Erythroblast (primary cell): ENCODE results near the gene C10orf53.
A peak's percentile ranks its signal among the peaks of the same experiment; 100 is the strongest.

Experiments used
- DNase-seq, 2 experiments: peaks; one replicate each; lab custom pipeline; 2025; lab: John Stamatoyannopoulos, UW
- GATA1 ChIP-seq: IDR thresholded peaks from 2 replicates; pipeline ENCODE4 v1.6.1; 2011; ENCODE audit warnings: low read depth, mild to moderate bottlenecking, control low read depth, low read length, moderate library complexity
- POLR2A ChIP-seq: IDR thresholded peaks from 2 replicates; pipeline ENCODE4 v1.6.1; 2011; ENCODE audit warnings: mild to moderate bottlenecking, low read length

Gene C10orf53

DNA sequence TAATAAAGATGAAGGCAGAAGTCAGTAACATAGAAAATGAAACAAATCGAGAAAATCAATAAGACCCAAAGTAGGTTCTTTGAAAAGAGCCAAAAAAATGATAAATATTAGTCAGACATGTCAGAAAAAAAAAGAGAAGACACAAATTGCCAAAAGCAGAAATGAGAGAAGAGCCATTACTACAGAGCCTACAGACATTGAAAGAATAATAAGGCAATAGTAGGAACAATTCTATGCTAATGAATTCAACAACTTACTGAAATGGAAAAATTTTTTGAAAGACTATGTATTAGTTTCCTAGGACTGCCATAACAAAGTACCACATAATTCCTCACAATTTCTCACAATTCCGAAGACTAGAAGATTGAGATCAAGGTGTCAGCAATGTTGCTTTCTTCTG, 47.1 kb downstream of the C10orf53 start:
- TF ChIP-seq GATA1 (no peak), POLR2A (no peak)
- no peak for DNase-seq

DNA sequence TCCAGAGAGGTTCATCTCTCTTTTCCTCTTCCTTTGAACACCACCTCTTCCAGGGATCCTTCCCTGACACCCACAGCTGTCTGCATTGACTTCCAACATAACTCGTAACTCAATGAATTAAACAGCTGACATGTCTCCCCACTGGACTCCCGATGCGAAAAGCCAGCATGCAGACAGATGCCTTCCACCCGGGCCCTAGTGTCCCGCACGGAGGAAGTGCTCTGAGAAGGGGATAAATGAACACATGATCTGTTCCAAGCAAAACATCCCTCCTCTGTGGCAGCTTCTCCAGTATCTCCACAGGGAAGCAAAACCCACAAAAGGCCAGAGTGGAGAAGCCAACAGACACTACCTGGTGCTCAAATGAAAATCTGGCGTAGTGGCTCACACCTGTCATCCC, 54.4 kb downstream of the C10orf53 start:
- DNase-seq, result no peak
- TF ChIP-seq GATA1 (no peak), POLR2A (no peak)

DNA sequence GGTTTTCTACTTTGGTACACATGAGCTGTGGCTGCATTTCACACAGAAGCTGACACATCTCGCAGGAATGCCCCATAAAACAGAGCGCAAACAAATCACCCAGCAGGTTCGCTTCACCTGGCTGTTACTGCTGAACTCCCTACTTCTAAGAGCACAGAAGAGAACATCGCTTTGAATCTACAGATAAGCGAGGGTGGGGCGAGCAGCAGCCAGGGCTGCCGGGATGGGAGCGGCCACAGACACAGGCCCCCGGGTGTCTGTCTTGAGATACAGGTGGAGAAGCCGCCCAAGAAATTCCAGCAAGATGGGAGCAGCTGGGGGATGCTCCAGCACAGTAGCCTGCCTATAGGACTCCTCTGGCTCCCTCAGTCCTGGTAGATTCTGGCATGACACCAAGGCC, 55.2 kb downstream of the C10orf53 start:
- TF ChIP-seq GATA1, result no peak
- TF ChIP-seq POLR2A, result no peak
- DNase-seq, result no peak

DNA sequence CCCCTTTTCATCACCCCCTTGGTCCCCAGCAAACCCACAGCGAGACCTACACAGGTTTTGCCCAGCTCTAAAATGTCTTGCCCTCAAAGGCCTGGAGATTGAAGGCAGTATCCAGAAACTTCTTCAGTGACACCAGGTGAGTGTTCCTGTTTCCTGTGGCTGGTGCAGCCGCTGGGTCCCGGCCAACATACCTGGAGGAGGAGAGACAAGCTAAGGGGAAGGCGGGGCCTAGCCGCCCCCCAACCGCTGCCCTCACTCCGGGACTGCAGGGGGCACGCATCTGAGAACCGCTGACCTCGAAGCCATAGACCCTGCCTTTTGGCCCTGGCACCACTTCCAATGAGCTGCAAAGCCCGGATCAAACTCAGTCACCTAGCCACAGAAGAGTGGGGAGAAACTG, 55.7 kb downstream of the C10orf53 start:
- no peak for TF ChIP-seq GATA1
- TF ChIP-seq POLR2A, result no peak
- no peak for DNase-seq

DNA sequence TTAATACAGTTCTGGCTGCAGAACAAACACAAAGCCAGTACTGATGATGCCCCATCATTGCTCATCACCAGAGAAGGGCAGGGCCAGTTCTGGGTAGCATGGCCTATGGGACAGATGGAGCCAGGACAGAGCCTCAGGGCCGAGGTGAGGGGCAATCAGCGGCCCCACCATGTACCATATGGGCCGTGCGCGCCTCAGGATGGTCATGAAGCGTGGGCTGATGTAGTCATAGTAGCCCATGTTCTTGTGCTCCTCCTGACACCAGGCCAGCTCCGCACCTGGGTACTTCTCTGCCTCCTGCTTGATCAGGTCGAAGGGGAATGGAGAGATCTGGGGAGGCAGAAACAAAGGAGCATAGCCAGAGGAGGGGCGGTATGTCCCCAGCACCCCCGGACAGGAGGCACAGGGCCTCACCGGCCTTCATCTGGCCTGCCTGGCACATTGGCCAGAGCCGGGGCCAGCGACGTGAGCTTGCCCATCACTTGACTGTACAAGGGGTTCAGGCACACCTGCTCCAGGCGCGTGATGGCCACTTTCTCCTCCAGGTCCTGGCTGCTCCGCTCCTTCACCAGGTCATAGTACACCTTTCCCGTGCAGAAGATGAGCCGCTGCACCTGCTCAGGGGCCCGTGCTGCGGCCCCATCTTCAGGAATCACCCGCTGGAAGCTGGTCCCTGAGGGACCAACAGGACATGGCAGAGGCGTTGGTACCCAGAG, 56.6 kb downstream of the C10orf53 start:
- TF ChIP-seq POLR2A, result no peak
- no peak for TF ChIP-seq GATA1
- DNase-seq, result no peak

DNA sequence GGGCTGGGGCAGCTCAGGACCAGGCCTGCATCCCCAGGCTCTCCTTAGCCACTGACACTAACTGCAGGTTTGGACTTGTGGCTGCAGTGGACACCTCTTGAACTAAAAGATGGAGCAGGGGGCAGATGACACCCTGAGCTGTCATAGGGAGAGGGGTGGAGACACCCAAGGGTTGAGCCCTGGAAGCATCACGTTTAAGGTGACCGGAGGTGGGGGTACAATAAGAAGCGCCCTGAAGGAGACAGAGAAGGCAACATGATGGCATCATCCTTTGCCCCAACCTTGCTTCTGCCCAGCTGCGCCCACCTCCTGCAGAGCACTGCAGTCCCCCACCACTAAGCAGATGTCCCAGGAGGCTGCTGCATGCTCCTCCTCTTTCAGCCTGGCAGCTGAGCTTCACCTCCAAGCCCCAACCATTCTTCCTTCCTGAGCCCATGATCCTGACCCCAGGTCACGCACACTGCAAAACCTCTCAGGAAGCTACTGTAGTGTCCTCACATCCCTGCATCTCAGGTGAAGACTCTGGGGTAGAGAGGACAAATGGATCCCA, 57.2 kb downstream of the C10orf53 start:
- DNase-seq, result no peak
- TF ChIP-seq GATA1 (no peak), POLR2A (no peak)

DNA sequence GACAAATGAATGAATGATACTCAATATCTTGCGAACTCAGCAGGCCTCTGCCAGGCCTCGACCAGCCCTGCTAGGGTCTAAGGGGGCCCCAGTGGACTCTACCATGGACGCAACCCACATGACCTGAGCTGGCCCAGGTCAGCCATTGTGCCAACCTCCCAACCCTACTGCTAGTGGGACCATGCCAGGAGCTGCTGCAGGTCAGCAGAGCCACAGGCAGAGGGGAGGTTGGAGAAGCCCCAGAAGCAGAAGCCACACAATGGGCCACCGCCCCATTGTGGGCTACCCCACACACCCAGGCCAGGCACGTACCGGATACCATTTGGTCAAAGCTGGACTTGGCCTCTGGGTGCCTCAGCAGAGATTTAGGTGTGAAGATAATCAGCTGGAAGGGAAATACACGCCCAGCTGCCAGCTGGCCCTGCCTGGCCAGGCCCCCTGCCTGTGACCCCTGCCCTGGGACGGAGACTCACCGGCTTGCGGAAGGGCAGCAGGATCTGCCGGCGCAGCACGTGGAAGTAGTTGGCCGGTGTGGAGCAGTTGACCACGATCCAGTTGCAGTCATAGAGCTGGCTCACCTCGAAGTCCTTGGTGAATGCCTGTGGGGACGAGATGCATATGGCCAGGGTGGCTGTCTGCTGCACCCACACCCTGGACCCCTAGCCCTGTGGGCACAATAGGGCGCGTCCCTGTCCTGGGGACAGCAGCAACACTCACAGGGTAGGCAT, 58.2 kb downstream of the C10orf53 start:
- no peak for DNase-seq
- TF ChIP-seq POLR2A, result no peak
- no peak for TF ChIP-seq GATA1

DNA sequence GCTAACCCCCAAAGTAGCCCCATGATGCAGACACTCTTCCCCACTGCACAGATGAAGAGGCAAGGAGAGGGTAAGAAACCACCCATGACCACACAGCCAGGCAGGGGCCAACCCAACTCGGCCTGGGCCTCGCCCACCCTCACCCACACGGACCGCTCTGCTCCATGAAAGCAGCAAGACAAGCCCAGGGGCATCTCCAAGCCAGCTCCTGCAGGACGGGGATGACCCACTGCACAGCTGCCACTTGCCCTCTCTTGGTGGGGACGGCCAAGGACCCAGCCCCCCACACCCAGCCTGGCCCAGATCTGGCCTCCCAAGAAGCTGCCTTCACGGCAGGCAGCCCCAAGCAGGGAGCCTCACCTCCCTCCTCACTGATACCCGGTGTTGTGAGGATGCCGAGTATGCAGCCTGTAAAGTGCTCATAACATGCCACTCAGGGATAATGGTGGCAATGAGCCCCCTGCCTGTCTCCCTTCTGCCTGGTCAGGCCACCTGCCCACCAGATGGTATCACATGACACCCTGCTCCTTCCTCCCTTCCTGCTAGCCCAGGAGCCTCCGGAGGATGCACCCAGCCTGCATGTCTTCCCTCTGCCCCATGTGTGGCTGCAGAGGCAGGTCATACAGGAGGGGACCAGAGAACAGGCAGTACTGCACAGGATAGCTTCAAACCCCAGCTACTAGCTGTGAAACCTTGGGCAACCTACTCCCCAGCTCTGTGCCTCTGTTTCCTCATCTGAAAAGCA, 59.3 kb downstream of the C10orf53 start:
- TF ChIP-seq GATA1 (no peak), POLR2A (no peak)
- no peak for DNase-seq

DNA sequence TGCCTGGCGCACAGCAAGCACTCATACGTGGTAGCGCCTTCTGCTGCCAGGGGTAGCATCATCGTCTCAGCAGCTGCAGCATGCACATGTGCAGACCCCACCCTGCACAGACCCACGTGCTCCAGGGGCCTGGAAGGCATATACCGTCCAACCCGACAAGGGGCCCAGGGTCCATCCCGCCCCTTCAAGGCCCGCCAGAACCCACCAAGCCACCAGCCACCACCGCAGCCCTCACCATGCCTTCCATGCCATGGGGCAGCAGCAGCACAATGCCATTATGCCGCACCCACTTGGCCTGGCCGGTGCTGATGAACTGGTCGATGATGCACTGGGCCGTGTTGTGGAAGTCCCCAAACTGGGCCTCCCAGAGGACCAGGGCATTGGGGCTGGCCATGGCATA, 60.0 kb downstream of the C10orf53 start:
- TF ChIP-seq GATA1 (no peak), POLR2A (no peak)
- DNase-seq, result no peak

DNA sequence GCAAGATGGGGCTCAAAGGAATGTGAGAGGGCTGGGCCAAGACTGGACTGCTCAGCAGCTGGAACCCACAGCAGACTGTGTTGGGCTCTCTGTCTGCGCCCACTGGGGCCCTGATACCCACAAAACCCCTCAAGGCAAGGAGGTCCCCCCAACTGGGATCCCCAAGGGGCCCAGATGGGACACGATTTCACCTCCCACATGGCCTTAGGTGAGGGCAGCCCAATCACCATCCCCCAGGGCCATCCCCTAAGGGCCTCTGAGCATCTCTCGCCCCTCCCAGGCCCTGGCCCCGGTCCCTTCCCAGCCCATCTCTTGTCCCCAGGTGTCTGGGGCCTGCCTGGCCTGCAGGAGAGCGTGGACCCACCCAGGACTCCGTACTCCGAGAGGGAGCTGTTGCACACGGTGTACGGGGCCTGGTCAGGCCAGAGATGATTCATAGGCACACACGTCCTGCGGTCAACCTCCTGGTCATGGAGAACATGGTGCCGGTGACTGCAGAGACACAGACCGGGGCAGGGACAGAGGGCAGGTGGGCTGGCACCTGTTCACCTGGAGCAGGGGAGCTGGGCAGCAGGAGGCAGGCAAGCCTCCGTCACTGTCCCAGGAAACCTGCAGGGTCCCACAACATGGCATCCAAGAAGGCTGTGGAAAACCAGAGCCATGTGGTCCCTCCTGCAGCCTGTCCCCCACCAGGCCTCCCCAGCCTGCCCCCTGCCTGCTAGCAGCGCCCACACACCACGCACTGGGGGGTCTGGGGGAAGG, 61.1 kb downstream of the C10orf53 start:
- no peak for DNase-seq
- no peak for TF ChIP-seq GATA1
- no peak for TF ChIP-seq POLR2A

DNA sequence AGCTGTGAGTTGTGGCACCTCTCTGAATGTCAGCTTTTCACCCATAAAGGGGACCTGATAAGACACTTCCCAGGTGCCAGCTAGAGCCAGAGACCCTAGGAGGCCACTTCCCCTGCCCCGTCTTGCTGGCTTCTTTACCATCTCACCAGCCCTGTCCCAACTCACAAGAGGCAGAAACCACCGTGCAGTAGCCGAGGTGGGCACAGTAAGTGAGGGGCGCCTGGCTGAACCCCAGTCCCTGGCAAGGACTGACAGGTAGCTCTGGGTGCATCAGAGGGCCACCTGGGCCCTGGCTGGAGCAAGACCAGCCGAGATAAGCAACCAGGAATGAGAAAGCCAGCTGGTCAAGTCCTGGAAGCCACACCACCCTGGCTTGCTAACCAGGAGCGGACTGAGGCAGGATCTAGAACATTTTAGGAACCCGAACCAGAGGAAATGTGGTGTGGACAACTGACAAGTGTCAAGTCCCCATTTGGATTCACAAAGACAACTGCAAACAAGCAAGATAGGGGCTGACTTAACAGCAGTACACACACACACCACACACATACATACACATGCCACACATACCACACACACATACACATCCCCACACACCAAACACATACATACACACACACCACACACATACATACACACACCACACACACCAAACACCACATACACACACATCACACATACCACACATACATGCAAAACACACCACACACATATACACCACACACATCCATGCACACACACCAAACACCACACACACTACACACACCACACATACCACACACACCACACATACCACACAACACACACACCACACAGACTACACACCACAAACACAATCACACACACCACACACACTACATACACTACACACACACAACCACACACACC, 61.9 kb downstream of the C10orf53 start:
- peak; percentile 17 to 39 for DNase-seq
- TF ChIP-seq GATA1 (no peak), POLR2A (no peak)
